NCI-H345 (cell line): ENCODE measurements around the gene RASA3.
"Not testable (repeated sequence)": the region's sequence is repeated elsewhere in the genome, so short reads cannot be mapped to it uniquely, and the experiment has no call there.

Experiments used
- DNase-seq: peaks from one replicate; lab custom pipeline; 2025; lab: John Stamatoyannopoulos, UW

RASA3 gene

DNA sequence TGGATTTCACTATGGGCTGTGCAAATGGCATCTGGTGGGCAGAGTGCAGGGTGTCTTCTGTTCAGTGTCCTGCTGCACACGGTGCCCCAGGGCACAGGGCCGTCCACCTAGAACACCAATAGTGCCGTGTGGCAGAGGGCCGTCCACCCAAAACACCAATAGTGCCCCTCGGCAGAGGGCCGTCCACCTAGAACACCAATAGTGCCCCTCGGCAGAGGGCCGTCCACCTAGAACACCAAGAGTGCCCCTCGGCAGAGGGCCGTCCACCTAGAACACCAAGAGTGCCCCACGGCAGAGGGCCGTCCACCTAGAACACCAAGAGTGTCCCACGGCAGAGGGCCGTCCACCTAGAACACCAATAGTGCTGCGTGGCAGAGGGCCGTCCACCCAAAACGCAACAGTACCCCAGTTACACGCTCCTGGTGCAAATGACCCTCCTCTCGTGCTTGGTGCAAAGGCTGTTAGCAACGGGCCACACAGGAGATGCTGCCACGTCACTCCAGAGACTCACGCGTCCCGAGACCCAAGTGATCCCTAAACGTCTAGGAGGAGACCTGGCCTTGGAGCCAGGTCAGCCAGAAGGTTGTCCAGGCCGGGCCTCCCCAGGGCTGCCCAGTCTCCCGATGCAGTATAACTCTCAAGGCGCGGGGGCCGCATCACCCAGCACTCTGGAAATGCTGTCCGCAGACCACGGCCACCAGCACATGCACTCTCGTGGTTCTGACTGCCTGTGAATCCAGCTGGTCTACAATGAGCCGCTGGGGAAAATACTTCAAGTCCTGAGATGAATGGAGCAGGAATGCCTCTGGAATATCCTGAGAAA is 51.5 kb downstream of the RASA3 start:
- DNase-seq, result no peak

DNA sequence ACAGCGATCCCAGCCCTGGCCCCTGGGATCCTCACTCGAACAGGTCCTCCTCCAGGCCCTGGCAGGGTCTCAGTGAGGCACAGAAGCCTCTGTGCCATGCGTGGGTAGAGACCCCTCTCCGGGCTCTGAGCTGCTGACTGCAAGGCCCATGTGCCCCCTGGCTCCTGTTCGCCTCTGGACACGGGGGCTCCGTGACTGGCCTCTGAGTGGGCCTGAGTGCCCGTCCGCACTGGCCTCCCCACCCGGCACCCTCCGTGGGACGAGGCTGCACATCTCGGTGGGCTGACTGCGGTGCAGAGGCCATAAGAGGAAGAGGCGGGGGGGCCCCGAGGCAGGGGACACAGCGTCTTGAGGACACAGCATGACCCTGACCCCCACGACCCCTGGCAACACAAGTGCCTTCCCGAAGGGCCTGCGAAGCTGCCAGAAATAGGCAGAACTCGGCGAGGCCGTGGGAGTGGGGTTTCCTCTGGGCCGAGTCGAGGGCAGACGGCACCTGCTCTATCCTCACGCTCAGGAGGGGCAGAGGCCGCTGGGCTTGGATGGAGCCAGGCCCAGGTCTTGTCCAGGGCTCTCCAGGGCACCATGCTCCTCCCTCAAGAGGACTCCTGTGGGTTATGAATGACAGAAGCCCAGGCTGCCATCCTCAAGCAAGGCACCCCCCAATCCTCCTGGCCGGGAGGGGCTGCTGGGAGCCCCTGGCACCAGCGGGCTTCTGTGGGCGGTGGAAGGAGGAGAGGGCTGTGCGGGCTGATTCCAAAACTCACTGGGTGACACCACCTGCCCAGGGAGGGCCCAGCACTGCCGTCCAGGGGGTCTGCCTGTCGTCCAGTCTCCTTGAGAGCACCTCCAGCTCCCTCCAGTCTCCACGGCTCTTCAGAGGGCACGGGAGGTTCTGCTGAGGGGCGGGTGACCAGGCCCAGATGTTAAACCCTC is 52.6 kb downstream of the RASA3 start:
- no peak for DNase-seq

DNA sequence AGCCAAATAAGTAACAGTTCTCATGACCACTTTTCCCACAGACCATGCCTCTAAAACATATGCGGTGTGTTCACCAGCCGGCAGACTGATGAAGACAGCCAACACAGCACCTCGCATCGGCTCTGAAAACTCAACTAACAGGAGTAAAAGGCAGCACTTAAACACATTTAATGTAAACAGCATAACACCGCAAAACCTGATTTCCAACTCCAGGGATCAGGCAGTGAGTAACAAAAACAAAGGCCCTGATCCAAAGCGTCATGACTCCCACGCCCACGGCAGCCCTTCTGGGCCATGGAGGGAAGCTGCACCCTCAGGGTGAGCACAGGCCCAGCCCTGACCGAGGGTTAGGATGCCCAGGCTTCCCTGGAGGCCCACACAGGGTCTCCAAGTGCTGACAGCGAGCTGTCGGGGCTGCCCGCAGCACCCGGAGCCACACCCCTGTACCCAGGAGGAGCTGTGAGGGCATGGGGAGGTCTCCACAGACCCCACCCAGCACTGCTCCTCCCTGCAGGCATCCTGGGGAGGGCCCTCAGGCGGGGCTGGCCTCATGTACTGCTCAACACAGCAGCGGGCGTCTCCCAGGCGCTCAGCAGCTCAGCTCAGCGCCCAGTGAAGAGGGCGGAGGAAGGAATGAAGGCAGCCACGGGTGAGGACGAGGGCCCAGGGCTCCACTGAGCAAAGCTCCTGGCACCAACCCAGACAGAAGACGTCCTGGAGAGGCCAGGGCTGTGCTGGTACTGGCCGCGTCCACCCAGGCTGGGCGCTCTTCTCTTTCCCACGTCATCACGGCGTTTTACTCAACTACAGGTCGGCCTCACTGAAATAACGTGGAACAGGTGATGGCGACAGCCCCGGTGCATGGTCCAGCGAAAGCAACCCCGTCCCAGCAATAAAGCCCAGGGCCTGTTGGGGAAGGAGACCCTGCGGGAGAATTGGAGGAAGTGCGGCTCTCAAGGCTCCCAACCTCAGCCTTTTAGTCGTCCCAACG is 53.7 kb downstream of the RASA3 start:
- DNase-seq, result no peak

DNA sequence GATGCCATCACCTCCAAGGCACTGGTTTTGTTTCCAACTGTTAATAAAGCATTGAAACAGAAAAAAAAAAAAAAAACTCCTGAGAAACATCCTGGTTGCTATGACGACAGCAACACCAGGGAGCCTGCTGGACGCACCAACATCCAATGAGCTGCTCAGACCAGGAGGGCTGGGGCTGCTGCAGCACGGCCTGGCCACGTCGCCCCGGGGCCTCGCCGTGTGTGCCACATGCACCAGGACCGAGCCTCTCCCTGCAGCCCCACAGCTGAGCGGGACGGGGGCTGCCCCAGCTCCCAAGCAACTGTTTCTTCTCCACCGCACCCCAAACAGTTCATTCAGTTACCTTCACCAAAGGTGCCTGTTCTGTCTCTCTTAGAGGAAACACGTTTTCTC is 54.5 kb downstream of the RASA3 start:
- DNase-seq, result no peak

DNA sequence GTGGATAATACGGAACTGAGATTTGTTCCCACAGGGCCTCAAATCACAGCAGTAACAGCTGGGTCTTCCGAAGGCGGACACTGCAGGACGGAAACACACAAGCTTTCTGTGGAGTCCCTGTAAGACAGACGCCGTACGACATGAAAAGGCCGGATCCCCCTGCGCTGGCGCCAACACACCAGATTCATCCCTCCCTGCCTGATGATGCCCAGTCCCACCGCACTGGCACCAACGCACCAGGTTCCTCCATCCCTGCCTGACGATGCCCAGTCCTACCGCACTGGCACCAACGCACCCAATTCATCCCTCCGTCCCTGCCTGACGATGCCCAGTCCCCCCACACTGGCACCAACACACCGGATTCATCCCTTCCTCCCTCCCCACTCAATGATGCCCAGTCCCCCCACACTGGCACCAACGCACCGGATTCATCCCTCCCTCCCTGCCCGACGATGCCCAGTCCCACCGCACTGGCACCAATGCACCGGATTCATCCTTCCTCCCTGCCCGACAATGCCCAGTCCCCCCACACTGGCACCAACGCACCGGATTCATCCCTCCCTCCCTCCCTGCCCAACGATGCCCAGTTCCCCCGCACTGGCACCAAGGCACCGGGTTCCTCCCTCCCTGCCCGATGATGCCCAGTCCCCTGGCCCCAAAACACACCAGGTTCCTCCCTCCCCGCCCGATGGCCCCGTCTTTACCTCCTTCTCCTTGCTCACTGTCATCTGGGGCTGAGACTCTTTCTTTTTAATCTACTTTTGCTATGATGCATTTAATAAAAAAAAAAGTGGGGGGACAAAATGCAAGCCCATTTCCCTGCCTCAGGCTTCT is 55.1 kb downstream of the RASA3 start:
- no peak for DNase-seq

DNA sequence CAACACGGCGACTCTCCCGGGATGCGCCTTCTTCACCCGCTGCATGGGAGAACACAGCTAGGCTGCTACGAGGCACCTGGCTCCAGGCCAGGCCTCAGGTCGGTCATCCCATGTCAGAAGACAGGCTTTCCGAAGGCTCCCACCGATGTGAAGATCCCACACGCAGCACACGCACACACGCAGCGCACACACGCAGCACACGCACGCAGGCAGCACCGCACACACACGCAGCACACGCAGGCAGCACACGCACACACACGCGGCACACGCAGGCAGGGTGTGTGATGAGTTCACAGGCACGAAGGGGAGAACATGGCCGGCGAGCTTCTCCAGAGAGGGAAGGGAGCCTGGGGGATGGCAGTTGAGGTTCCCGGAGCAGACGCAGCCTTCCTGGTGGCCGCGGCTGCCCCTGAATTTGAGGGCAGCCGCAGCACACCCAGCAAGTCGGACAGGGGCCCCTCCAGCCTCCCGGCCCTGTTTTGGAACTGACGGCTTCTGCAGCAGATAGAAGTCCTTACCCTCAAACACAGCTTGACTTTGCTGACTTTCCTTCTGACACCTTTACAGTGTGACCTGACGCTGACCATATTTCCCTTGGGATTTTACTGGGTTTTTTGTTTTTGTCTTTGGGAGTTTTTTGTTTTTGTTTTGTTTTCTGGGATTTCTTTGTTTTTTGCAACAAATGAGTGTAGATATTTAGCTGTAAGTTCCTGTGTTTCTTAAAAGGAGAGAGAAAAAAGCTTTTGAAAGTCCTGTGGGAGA is 55.9 kb downstream of the RASA3 start:
- no peak for DNase-seq

DNA sequence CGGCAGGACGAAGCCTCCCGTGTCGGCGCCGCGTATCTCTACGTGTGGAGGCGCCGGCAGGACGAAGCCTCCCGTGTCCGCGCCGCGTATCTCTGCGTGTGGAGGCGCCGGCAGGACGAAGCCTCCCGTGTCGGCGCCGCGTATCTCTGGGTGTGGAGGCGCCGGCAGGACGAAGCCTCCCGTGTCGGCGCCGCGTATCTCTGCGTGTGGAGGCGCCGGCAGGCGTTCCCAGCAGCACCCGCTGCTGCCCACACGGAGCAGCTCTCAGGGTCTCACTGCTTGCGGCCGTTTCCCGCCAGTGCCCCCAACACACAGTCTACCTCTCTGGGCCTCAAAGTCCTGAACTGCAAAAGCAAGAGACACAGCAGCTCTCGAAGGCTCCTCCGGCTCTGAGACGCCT is 56.6 kb downstream of the RASA3 start:
- DNase-seq, result not testable (repeated sequence)

DNA sequence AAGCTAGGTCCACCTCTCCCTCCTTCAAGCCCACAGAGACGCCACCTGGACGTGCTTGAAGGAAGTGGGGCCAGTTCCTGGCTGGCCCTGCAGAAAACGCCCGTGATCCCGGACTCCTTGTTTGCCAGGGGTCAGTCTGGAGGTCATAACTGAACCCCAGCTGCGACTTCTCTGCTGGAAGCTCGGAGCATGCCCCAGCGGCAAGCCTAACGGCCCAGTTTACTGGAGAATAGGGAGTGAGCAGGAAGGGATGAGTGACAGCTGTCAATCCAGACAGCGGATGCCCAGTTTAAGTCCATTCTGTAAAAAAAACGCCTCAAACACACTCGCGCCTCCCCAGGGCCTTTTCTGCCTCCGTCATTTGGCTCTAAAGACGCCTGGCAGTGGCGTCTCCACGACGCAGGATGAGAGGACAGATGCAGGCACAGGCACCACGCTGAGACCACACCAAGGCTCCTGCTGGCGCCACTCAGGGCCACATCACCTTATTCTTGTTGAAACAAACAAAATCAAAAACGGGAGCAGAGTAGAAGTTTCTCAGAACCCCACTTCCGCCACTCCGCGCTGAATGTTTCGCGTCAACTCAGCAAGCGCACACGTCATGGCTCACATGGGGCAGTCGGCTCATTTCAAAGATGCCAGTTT is 57.6 kb downstream of the RASA3 start:
- no peak for DNase-seq

DNA sequence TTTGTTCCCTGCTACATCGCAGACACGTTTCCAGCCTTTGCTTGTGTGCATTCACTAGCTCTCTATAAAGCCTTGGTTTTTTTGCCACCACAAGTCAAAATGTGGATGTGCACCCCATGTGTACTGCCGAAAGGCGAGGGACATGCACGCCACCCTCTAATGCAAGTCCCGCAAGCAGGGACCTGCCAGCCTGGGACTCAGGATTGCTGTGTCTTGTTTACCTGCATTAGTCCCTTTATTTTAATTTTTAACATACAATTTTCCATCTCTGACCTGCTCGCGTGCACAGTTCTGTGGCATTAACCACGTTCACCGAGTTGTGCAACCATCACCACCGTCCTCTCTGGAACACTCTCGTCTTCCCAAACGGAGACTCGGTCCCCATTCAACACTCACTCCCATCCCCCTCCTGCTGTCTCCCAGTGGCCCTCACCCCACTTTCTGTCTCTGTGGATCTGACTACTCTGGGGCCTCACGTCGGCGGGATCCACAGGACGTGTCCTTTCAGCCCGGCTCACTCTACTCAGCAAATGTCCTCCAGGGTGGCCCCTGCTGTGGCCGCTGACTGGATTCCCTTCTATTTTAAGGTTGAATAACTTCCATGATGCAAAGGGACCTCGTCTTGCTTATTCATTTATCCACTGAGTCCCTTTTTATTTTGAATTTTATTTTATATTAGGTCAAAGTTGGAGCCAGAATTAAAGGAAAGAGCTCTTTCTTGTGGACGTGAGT is 58.4 kb downstream of the RASA3 start:
- no peak for DNase-seq

DNA sequence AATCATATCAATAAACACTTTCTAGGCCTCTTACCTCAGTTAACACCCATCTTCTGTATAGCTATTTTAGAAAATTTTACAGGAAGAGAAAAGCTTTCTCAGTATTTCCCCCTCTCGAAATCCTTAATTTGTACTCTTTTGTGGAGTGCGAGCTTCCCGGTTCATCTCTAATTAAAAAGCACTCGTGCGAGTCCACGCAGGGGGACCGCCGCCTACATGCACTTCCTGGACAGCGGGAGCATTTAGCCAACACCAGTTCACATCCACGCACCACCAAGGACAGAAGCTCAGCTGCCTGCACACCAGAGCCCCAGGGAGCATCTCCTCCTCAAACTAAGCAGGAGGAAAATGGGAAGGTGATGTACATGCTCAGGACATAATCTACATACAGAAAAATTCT is 60.0 kb downstream of the RASA3 start:
- no peak for DNase-seq

DNA sequence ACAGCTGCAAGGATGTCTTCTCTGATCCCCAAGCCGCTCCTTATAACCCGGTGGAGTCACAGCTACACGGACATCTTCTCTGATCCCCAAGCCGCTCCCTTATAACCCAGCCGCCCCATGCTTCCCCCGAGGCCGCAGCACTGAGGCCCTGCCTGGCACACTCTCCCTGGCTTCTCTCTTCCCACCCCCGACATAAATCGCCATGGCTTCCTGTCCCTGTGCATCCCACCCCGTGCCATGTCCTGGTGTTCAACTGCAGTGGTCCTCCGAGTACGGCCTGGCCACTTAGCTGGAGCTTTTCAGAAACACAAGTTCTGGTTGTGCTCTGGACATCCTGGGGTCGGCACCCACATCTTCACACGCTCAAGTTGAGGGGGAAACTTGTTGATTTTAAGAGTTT is 60.4 kb downstream of the RASA3 start:
- DNase-seq, result no peak

DNA sequence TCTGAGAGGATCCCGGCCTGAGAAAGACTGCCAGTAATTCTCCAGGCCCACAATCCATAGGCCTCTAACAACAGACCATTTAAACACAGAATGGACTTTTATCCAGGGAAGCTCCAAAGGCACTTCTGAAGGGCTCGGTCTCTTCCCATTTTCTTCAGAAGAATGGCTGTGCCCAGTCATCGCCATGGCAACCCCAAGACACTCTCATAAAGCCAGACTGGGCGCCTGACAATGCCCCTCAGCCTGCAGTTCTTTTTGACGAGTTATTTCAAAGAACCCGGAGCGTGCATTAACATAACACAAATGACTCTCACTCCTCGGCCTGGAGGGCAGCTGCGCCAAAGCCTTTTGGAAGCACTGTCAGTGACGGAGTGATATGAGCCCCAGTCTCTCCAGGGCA is 61.0 kb downstream of the RASA3 start:
- no peak for DNase-seq

DNA sequence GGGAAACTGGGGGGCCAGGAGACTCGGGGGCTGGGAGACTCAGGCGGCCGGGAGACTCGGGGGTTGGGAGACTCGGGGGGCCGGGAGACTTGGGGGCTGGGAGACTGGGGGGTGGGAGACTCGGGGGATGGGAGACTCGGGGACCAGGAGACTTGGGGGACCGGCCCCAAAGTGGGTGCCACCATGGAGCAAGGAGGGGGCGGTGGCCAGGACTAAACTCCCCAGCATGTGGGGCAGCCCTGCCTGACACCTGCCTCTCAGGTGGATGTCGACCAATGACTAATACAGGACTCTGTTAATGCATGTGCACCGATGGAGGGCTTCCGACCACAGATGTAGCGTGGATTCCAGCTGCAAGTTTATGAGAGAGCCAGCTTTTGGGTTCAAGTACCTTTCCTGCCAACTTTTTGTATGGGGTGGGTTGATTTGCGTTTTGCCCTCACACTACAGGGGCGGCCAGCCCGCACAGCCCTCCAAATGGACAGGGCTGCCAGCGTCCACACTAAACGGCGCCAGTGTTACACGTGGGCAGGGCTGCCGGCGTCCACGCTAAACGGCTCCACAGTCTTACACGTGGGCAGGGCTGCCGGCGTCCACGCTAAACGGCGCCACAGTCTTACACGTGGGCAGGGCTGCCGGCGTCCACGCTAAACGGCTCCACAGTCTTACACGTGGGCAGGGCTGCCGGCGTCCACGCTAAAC is 62.2 kb downstream of the RASA3 start:
- DNase-seq, result no peak

DNA sequence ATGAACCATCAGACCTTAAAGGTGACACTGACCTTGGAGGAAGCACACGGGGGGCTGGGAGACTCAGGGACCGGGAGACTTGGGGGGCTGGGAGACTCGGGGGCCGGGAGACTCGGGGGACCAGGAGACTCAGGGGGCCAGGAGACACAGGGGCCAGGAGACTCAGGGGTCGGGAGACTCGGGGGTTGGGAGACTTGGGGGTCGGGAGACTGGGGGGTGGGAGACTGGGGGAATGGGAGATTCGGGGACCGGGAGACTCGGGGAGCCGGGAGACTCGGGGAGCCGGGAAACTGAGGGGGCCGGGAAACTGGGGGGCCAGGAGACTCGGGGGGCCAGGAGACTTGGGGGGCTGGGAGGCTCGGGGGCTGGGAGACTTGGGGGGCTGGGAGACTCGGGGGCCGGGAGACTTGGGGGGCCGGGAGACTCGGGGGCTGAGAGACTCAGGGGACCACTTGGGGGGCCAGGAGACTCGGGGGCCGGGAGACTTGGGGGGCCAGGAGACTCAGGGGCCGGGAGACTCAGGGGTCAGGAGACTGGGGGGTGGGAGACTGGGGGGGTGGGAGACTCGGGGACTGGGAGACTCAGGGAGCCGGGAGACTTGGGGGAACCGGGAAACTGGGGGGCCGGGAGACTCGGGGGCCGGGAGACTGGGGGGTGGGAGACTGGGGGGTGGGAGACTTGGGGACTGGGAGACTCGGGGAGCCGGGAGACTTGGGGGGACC is 62.9 kb downstream of the RASA3 start:
- DNase-seq, result no peak

DNA sequence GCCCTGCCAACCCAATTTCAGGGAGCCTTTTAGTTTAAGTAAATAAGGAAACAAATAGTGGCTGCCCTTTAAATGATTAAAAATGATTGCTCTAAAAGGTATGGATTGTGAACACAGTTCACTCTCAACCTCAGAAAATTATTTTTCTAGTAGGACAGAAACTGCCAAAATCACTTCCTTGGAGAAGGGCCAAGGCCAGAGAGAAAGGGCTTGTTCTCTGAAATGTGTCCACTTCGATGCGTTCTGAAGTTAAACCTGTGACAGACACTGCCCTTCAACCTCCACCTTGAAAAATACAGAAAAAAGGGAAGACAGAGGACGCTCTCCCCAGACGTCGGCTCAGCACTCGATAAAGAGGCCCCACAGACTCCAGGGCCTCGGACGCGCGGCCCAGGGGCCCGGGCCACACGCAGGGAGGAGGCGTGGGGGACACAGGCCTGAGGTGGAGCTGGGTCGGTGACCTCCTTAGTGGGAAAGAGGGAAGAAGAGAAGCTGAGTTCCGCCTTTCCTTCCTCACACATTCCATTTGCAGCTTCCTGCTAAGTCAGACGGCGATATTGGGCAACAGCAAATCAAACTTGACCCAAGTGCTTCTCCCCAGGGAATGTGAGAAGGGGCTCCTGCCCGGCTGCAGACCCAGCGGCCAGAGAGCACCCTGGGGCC is 63.6 kb downstream of the RASA3 start:
- no peak for DNase-seq

DNA sequence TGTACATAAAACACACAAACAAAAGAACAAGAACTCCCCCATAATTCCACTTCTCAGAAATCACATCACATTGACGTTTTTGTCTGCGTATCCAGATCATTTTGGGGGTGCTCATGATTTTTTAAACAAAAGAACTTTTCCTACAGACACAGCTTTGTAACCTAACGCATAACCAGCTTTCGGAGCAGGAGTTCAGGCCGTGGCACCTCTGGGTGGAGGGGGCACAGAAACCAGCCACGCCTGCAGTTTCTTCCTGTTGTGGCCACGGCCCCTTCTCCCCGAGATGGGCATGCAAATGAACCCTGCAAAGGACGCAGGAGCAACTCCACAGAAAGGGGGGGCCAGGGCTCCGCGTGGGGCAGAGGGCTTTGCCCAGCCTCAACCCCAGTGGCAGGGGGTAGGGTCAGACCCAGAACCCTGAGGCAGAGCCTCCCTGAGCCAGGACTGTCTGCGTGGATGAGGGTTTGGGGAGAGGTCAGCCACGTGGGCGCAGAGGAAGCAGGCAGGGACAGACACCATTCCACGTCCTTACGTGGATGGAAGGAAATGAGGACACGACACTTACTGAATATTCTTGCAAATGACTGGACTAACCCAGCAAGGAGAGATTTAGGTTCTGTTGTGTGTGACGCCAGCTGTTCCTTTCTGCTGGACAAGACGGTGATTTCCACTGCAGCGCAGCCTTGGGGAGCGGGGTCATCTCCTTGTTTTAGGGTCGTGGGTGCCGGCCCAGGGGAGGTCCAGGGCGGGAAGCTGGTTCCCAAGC is 64.4 kb downstream of the RASA3 start:
- no peak for DNase-seq
